ENCODE results near the gene CTTNBP2.

The CTTNBP2 gene

DNA sequence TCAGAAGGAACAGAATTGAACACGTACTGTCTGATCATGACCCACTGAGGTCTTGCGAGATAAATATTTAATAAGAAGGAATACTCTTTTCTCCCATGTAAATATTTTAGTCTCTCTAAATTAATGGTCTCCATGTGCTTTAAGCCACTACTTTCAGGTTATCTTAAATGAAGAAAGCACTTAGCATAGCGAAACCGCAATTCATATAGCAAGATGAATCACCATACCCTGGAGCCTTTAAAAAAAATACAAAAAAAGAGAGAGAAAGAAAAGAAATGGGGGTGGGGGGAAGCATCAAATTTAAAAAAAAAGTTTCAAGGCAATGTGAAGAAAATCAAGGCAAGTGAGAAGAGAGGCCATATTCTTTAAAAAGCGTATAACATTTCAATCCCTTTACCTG is 82.5 kb downstream of the CTTNBP2 start:
- no peak overlapping the region for H3K4me3 ChIP-seq (ENCODE audit: low read depth, low read length)
- TF ChIP-seq, protein P1, sequence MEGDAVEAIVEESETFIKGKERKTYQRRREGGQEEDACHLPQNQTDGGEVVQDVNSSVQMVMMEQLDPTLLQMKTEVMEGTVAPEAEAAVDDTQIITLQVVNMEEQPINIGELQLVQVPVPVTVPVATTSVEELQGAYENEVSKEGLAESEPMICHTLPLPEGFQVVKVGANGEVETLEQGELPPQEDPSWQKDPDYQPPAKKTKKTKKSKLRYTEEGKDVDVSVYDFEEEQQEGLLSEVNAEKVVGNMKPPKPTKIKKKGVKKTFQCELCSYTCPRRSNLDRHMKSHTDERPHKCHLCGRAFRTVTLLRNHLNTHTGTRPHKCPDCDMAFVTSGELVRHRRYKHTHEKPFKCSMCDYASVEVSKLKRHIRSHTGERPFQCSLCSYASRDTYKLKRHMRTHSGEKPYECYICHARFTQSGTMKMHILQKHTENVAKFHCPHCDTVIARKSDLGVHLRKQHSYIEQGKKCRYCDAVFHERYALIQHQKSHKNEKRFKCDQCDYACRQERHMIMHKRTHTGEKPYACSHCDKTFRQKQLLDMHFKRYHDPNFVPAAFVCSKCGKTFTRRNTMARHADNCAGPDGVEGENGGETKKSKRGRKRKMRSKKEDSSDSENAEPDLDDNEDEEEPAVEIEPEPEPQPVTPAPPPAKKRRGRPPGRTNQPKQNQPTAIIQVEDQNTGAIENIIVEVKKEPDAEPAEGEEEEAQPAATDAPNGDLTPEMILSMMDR (IDR thresholded peaks at IDR 0.05; ENCODE audit: low read depth, low read length) = no peak

DNA sequence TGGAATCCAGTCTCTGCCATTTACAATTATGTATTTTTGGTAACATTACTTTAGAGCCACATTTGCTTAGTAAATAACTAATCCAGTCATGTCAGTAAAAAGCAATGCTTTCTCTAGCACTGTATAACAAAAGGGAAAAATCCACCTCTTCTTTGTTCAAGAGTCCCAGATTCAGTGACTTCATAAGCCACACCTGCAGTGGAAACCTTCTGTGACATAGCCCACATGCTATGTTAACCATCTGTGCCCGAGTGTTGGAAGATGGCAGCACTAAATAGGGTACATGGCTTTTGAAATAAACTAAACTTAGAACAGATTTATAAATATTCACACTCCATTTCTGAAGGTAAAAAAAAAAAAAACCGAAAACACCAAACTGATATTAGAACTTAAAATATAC is 83.0 kb downstream of the CTTNBP2 start:
- no peak overlapping the region for H3K4me3 ChIP-seq (ENCODE audit: low read depth, low read length)
- TF ChIP-seq, protein P1 (IDR thresholded peaks at IDR 0.05; ENCODE audit: low read depth, low read length) = no peak

DNA sequence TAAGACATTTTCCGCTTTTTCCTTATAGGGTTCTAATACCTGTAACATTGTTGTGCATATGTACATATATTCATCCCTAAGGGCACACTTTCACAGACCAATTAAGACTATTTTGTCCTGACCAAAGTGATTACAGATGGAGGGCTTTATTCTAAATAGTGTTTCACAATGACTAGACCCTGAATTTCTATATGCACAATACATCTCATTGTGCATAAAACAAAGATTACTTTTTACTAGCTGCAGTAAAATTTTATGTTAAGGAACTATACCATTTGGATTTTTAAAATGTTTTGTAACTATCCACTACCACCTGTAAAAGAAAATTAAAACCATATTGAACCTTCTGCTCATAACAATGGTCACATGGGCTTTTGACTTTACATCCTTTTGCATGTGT is 87.8 kb downstream of the CTTNBP2 start:
- TF ChIP-seq, protein P1 (IDR thresholded peaks at IDR 0.05; ENCODE audit: low read depth, low read length) = no peak
- no peak overlapping the region for H3K4me3 ChIP-seq (ENCODE audit: low read depth, low read length)

DNA sequence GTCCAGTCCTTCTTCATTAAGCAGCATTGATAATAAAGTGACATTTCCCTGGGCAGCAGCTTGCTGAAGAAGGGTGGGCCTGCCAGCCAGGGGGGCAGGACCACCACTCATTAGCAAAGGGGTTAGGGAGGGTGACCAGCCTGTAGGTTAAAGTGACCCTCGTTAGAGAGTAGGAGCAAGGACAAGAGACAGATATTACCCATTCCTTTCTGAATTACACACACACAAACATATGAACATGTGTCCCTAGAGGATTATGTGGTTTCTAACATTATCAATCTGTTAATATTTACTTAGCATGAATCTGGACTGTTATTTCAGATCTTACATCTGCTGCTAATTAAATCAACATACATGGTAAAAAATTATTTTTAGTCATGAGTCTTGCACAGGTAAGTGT is 88.9 kb downstream of the CTTNBP2 start:
- TF ChIP-seq, protein P1 (IDR thresholded peaks at IDR 0.05; ENCODE audit: low read depth, low read length) = no peak
- no peak overlapping the region for H3K4me3 ChIP-seq (ENCODE audit: low read depth, low read length)

DNA sequence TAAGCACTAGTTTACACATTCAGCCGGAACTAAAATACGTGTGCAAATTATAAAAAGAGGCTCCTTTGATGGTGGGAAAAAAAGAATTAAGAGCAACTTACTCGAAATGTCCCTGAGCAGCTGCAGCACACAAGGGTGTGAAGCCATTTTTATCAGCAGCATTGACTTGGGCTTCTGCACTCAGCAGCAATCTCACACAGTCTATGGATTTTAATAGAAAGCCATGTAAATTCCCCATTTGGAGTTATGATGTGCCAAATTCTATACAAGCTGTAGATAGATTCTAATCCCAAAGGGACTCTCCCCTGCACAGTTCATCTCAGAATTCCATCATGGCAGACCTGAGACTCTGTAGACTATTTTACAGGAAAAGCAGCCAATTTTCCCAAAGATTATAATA is 90.5 kb downstream of the CTTNBP2 start:
- no peak overlapping the region for H3K4me3 ChIP-seq (ENCODE audit: low read depth, low read length)
- TF ChIP-seq, protein P1 (IDR thresholded peaks at IDR 0.05; ENCODE audit: low read depth, low read length) = no peak

DNA sequence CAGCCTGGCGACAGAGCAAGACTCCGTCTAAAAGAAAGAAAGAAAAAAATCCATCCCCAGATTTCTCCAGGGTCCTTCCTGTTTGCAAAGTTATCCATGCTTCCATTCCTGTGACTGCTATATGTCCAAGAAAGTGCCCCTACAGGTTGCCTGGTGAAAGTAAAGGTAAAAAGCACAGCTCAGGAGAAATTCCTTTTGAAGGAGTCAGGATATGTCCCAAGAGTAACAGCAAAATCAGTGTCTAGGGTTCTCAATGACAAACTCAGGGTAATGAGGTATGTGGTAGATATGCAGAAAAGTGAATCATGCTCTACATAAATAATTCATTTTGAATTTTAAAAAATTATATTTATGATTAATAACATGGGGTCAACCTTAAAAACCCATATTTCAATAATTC is 91.5 kb downstream of the CTTNBP2 start:
- TF ChIP-seq, protein P1 (IDR thresholded peaks at IDR 0.05; ENCODE audit: low read depth, low read length) = no peak
- H3K4me3 ChIP-seq (ENCODE audit: low read depth, low read length) = no peak overlapping the region

DNA sequence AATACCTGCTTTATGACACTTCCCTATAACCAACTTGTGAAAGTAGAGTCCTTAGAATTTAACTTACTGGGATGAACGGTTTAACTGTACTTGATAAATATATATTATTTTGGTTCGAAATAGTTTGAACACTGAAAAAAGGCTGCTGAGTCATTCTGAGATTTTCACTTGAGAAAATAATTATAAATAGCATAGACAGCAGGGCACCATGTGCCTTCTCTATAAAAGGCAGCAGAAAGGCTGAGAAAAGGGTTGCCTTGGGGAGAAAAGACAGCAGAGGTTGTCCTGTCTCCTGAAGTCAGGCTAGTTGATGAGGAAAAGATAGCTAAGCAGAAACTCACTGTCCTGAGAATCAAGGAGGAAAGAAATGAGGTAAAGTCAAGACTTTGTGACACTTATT is 92.4 kb downstream of the CTTNBP2 start:
- no peak overlapping the region for H3K4me3 ChIP-seq (ENCODE audit: low read depth, low read length)
- TF ChIP-seq, protein P1 (IDR thresholded peaks at IDR 0.05; ENCODE audit: low read depth, low read length) = no peak
